ENCODE measurements around the gene PHF2.

DNA sequence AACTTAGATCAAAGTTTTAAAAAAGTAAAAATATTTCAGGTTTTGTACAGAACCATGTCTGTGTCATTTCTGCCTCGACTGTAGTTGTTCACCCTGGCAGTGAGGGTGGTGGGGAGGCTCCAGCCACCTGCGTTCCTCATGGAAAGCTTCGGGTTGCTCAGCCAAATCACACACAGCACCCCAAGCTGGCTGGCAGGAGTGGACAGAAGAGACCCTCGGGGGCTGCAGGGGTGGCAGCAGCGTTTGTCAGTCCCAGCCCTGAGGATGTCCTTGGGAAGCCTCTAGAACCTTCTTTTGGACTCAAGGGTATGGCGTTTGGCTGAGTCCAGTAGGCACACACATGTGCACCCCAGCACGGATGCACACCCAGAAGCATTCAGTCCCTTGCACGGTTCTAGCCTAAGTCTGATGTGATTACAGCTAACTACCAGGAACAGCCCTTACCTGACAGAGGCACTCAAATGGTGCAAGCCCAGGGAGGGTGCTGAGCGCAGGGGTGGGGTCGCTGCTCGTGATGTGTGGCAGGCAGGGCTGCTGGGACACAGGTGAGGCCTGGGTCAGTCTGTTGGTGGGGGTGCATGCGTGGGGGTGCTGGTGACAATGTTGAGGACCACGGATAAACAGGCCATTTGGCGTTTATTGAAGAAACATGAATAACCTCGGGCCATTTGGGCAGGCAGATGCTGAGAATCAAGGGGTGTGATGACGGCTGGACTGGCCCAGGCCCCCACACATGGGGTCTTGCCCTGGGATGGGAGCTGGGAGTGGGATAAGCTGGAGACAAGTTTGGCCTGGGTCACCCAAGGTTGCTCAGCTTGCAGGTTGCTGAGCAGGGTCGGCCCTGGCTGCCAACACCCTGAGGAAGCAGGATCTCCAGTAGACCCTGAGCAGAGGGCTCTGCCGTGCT is 103.4 kb downstream of the PHF2 start:
- TF ChIP-seq, protein P1, sequence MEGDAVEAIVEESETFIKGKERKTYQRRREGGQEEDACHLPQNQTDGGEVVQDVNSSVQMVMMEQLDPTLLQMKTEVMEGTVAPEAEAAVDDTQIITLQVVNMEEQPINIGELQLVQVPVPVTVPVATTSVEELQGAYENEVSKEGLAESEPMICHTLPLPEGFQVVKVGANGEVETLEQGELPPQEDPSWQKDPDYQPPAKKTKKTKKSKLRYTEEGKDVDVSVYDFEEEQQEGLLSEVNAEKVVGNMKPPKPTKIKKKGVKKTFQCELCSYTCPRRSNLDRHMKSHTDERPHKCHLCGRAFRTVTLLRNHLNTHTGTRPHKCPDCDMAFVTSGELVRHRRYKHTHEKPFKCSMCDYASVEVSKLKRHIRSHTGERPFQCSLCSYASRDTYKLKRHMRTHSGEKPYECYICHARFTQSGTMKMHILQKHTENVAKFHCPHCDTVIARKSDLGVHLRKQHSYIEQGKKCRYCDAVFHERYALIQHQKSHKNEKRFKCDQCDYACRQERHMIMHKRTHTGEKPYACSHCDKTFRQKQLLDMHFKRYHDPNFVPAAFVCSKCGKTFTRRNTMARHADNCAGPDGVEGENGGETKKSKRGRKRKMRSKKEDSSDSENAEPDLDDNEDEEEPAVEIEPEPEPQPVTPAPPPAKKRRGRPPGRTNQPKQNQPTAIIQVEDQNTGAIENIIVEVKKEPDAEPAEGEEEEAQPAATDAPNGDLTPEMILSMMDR (IDR thresholded peaks at IDR 0.05), result no peak
- TF ChIP-seq POLR2A (IDR thresholded peaks at IDR 0.05), result no peak

Measured in body of pancreas (tissue), 4 donors.